Measurements from ENCODE around the gene STT3A.

STT3A gene

DNA sequence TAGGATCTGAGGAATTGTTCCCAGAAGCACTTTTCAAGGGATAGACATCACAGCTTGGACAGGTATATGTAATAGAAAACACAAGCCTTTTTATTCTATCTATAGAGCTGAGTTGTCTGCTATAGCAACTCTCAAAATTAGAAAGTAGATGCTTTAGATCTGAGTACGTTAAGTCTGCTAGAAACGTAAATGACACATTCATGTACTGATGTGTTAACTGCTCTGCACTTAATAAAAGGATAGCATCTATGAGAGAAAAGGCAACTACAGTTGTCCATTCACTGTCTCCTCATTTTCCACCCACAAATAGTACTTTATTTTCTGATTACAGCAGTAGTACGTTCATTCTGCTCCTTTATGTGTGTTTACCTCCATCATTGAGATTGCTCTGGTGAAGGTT is 6.0 kb upstream of the STT3A start:
- intact Hi-C loops (cut with DNase I): no loop called here
- DNase-seq: no peak

GRCh38 chr11:125587480-125587879 is 5.2 kb upstream of the STT3A start:
- intact Hi-C loops (cut with DNase I): no loop called here
- no peak for DNase-seq

DNA sequence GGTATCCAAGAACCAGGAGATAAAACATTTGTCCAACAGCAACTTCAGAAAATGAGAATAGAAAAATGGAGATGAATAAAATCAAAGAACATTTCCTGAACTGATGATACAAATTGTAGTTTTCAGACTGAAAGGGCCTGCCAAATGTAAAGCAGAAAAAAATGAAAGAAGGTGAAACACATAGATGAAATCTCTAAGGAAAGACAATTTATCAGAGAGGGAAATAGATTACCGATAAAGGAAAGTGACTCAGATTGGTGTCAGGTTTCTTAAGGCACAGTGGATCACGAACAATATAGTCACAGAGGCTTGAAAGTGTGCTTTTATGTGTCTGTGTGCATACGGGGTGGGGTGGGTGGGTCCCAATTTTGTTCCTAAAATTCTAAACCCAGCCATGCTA is 4.1 kb upstream of the STT3A start:
- intact Hi-C loops (cut with DNase I): no loop called here
- no peak for DNase-seq

DNA sequence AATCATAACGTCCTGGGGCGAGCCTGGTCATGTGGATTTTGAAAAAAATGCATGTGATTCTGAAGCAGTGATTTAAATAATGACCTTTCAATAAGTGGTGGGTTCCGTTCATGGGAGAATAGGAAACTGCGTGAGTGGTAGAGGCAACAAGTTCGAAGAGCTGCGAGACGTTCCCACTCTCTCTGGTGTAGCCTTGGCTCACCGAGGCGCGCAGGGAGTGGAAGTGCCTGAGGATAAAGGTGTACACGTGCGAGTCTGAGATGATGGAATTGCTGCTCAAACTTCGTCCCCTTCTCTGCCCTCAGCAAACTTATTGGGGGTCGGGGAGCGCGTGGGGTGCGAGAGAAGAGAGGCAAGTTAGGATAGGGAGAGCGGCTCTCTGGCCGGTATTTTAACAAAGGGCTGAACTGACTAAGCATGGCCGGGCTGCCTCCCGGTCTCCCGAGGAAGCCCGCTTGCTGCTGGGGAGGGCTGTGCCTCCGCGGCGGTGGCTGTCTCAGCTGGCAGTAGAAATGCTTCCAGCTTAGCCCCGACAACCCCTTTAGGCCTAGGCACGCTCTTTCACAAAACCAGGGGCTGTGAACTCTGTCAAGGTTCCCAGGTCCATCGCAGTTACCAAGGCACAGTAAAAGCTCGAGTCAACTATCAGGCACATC is 875 bp upstream of the STT3A start:
- DNase-seq: peak in 7 of 10 donors; percentile 13 to 88 (median 29)
- intact Hi-C loops (cut with DNase I): loop anchor here (1.0 to 10.0 kb wide), 4 partner anchors 22 to 637 kb away; partner anchors contain the start of genes CCDC15, CHEK1, EI24 and FEZ1

DNA sequence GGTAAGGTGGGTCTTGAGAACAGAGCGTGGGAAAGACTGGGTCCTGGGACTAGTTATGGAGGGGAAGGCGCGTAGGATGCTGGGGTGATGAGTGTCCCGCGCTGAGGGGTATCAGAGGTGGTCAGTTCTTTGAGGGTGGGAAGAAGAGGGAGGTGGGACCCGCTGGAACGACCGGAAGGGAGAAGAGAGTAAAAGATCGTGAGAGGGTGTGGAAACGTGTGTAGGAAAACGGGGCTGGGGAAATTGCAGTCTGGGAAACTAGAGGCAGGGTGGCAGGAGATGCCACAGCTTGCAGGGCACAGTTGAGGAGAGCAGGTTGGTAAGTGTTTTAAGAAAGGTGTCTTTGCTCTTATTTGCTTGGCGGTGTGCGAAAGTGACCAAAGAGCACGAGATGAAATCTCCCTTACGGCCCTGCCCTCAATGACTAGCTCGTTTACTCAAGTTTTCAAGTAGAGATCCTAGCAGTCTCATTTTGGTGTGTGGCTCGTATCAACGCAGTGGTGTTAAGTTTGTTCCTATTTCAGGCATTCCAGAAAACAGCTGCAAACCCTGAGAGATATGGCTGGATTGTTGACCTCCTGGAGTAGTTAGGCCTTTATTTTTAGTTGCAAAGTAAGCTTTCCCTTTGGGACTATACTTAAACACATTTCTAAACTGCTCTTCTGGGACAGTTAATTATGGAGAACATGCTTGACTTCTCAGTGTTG is 615 bp downstream of the STT3A start:
- intact Hi-C loops (cut with DNase I): loop anchor here (5.0 to 10.0 kb wide), 2 partner anchors 96 to 638 kb away; partner anchors contain the start of genes CCDC15 and FEZ1
- DNase-seq: no peak

- intact Hi-C loops (cut with DNase I): loop anchor here (5.0 to 10.0 kb wide), 2 partner anchors 98 to 640 kb away; partner anchors contain the start of genes CCDC15 and FEZ1
Observed at GRCh38 chr11:125594958-125595357, 2.3 kb downstream of the STT3A start.

GRCh38 chr11:125600663-125601062 is 8.0 kb downstream of the STT3A start:
- intact Hi-C loops (cut with DNase I): no loop called here
- no peak for DNase-seq

More at GRCh38 chr11:125594958-125595357, 2.3 kb downstream of the STT3A start:
- no peak for DNase-seq

DNA sequence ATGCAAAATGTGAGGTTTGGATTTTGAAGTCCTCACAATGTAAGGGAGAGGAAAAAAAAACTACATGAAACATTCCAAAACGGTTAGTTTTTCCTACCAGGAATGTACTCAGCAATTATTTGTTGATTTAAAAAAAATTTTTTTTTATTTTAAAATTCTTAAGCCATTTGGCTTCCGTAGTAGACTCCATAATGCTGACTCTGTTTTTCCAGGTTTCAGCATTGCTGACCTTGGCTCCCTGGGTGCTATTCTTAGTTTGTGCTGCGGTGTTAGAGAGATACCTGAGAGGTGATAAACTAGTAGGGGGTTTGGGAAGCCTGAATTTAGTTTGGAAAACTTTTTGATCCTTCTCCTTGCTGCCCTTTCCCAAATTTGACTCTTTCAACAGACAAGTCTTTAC is 10.6 kb downstream of the STT3A start:
- intact Hi-C loops (cut with DNase I): no loop called here

GRCh38 chr11:125605417-125605816 is 12.8 kb downstream of the STT3A start:
- DNase-seq: no peak
- intact Hi-C loops (cut with DNase I): no loop called here

More for the DNA sequence above, 10.6 kb downstream of the STT3A start:
- DNase-seq: no peak

DNA sequence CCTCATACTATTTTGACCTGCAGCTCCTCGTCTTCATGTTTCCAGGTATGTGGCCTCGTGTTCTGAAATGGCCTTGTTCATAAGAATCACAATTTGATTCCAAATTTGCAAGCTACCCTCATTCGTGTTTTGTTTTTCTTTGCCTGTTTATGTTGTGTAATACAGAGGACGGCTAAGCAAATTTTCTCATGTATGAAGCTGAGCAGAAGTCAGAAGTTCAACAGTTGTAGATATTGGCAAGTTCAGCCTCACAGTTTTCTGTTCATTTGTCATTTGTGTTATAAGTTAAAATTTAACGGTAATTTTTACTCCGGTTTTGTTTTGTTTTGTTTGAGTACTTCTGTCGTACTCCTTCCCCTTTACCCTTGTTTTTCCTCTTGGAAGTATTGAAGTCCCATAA is 16.9 kb downstream of the STT3A start:
- intact Hi-C loops (cut with DNase I): no loop called here
- DNase-seq: no peak

GRCh38 chr11:125618383-125618782 is 25.7 kb downstream of the STT3A start:
- no peak for DNase-seq
- intact Hi-C loops (cut with DNase I): no loop called here

DNA sequence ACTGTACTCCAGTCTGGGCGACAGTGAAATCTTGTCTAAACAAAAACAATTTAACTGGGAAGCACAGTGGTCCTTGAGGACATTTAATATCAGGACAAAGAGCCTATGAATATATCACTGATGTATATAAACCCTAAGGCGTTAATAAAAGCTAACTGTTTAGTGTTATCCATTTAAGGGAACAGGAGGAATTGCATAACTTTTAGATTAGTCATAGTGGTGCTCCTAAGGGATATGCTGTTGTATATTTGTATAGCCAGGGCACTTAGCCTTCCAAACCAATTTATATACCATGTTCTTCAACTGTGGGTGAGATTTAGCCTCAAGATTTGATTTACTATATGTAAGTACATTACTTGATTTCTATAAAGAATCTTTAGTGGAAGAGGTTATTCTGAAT is 29.3 kb downstream of the STT3A start:
- intact Hi-C loops (cut with DNase I): no loop called here
- no peak for DNase-seq

DNA sequence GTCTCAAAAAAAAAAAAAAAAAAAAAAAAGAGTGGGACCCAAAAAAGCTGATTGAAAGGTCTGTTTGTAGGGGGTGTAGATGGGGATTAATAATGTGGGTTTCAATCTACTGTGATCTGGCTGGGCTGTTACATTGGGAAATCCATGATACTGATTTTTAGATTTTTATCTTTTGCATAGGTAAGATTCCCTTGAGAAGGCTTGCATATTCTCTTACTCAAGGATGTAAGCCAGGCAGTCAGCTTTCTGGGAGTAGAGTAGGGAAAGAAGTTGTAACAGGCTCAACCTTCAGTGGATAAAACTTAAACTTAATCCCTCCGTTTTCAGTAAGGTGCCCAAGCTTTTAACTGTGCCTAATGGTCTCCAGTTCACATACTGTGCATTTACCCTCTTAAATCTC is 30.4 kb downstream of the STT3A start:
- DNase-seq: no peak

GRCh38 chr11:125624756-125625213 is 32.1 kb downstream of the STT3A start, which contains the start of gene CHEK1:
Gene CHEK1, plus strand, starts transcription at chr11:125625163. Its CDS starts 1,606 bp downstream, at chr11:125626769.
- intact Hi-C loops (cut with DNase I): loop anchor here (1.0 to 5.0 kb wide), 2 partner anchors 32 to 248 kb away; partner anchors contain the start of gene STT3A
- peak in 1 of 10 donors; percentile 45 for DNase-seq

More for the DNA sequence above, 30.4 kb downstream of the STT3A start:
- intact Hi-C loops (cut with DNase I): no loop called here

DNA sequence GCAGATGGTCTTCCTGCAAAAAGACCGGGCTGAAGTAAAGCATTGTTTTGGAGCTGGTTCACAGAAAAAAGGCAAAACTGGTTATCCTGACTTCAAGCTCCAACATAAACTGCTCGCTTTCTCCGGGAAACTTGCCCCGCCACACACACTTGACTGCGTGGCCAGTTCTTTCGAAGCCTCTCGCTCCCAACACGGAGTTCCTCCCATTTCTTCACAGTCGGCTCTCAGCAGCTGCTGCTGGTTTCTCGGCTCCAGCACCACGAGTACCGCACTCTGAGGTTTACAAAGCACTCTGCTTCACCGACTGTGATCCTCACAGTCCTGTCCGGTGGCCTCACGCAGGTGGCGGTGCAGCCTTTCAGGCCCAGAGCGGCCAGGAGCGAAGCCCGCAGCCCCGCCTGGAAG is 32.6 kb downstream of the STT3A start:
- DNase-seq: no peak
- intact Hi-C loops (cut with DNase I): loop anchor here (1.0 to 5.0 kb wide), 2 partner anchors 33 to 247 kb away; partner anchors contain the start of gene STT3A

GRCh38 chr11:125625630-125626287 is 33.1 kb downstream of the STT3A start:
- DNase-seq: peak; percentile 84 to 98 (median 90)
- intact Hi-C loops (cut with DNase I): loop anchor here (1.0 to 5.0 kb wide), 2 partner anchors 33 to 247 kb away; partner anchors contain the start of gene STT3A

- intact Hi-C loops (cut with DNase I): loop anchor here (5.0 kb wide), 1 partner anchor 246 kb away; no protein-coding TSS in a partner anchor
Observed at GRCh38 chr11:125626288-125626950, 33.8 kb downstream of the STT3A start.

GRCh38 chr11:125627236-125627910 is 34.7 kb downstream of the STT3A start:
- no peak for DNase-seq
- intact Hi-C loops (cut with DNase I): loop anchor here (5.0 kb wide), 1 partner anchor 245 kb away; no protein-coding TSS in a partner anchor

More at GRCh38 chr11:125626288-125626950, 33.8 kb downstream of the STT3A start:
- no peak for DNase-seq

DNA sequence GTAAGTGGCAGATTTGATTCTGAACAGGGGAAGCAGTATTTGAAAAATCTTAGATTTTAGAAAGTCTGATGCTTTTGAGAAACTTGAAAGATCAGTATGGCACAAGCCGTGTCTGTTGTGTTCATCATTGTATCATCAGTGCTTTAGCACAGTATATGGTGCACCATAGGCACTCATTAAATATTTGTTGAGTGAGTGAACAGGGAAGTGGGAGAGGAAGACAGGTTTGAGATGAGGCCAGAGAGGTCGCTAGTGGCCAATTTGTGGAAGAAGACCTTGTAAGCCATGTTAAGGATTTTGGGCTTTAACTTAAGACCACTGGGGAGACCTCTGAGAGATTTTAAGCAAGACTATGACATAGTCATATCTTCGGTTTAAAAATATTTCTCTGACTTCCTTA is 45.2 kb downstream of the STT3A start:
- intact Hi-C loops (cut with DNase I): no loop called here
- DNase-seq: no peak

Data from posterior cingulate gyrus (tissue), 11 donors.